ENCODE measurements around the gene PLCG2. TPM values are rescaled to one million over a fixed set of nuclear protein-coding genes. Genes with fewer than 3 reads are reported as not detected.
"Not testable (repeated sequence)": the region's sequence is repeated elsewhere in the genome, so short reads cannot be mapped to it uniquely, and the experiment has no call there.

PLCG2 gene
- 0.28 TPM for polyA plus RNA-seq (2013, experiment 1 of 2; ENCODE audit: insufficient read length)
- 0.14 TPM for polyA plus RNA-seq (2013, experiment 2 of 2; ENCODE audit: insufficient read length)

DNA sequence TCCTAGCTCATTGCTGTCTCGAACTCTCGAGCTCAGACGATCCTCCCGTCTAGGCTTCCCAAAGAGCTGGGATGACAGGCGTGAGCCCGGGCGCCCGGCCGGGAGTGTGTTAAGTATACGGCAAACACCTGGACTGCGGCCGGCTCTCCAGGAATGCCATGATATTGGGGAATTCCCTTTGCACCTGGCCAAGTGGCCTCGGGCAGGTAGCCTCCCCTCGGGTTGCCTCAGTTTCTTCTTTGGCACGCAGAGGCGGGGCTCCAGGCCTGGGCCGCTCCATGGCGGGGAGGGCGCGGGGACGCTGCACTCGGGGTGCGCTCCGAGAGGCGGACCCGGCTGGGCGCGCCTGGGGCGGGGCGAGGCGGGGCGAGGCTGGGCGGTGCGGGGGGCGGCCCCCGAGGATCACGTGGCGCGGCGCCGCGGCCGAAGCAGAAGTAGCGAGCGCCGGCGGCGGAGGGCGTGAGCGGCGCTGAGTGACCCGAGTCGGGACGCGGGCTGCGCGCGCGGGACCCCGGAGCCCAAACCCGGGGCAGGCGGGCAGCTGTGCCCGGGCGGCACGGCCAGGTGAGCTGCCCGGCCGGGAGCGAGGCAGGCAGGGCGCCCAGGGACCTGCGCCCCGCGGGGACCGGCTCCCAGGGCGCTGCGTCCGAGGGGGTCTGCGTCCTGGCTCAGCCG lies at the start of gene PLCG2:
Gene PLCG2, plus strand, starts transcription at position 431 of the 675 bp plus-strand sequence. CDS start 6,699 bp downstream, outside the sequence.
- DNase-seq, result peak; percentile 16

DNA sequence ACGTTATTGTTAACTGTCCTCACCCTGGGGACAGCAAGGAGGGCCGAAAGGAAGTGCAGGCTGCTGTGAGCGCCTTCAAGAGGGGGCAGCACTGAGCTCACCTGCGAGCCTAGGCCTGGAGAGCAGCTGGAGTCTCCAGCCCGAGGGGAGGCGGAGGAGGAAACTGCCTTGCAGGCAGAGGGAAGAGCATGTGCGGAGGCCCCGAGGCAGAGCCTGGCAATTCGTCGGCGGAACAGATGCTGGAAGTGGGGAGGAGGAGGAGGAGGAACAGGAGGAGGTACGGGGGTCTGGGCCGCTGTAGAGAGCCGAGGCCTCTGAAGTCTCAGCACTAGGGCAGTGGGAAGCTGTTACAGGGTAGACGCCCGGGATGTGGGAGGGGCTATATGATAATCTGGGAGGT lies 49.6 kb upstream of the PLCG2 start:
- no peak for DNase-seq

DNA sequence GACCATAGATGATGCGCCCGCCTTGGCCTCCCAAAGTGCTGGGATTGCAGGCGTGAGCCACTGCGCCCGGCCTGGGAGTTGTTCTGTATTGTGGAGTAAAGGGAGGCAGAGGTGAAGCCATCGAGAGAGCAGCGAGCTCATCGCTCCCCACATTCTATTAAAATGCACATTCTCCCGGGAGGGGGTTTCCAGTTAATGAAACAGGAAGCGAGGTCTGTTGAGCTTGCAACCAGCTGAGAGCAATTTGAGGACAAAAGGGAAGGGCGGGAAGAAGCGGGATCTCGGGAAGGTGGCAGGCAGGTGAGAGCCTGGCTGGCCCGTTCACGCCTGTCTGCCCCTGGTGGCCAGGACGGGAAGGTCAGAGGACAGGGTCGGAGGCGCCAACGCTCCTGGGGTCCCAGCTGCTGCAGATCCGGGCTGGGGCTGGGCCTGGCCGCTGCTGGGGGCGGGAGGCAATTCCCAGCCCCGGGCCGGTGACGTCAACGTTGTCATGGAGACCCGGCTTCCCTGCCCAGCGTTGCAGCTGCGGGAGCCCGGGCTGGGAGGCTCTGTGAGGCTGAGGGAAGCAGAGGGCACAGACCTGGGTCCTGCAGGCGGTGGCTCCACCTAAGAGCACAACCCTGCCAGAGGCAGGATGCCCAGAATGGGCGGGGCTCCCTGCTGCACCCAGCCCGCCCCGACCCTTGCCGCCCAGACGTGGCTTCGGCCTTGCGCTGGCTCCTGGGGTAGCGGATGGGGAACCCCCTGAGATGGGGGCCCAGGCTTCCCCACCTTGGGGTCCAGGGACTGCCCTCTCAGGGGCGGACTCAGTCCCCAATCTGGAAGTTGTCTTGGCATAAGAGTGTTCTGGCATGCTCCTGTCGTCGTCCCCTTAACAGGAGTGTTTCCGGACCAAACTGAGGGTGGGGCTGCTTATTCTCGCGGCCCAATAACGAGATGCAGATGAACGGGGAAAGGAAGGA lies 48.7 kb upstream of the PLCG2 start:
- peak; percentile 77 for DNase-seq

DNA sequence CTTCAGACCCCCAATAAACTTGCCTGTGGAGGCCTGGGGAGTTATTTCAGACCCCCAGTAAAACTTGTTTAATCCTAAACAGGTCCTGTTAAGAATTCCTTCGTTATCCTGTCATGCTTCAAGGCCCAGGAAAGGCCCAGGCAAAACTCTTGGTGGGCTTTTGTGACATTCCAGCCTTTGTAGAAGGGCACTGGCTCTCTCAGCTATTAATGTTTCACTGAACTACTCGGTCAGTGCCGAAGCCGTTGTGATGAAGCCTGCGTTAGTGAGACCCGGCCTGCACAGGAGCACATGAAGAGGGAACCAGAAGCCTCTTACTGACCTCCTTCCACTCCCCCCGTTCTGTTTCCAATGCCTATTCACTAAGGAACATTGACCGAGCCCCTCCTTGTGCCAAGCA lies 47.4 kb upstream of the PLCG2 start:
- no peak for DNase-seq

DNA sequence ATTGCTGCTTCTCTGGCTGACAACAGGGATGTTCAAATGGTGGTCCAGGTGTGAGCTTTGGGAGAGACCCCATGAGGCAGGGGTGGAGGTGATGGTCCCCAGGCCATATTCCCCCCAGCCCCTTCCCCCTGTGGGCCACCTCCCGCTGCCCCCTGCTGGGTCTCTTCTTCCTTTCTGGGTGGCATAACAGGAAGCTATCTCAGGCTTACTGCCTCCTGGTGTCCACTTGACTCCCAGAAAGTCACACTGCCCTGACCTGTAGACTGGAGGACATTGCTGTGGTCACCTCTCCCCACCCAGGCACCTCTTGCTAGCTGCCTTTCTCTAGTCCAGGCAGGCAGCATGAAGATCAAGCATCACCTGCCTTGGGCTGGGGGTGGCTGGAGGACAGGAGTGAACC lies 46.4 kb upstream of the PLCG2 start:
- no peak for DNase-seq

DNA sequence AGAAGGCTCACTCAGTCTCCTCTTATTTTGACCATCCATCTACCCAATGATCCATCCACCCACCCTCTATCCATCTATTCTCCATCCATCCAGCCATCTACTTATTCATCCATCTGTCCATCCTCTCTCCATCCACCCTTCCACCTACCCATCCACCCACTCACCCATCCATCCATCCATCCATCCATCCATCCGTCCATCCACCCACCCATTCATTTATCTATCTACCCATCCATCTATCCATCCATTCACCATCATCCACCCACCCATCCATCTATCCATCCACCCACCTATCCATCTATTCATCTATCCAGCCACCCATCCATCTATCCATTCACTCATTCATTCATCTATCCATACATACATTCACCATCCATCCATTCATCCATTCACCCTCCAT lies 45.8 kb upstream of the PLCG2 start:
- no peak for DNase-seq

DNA sequence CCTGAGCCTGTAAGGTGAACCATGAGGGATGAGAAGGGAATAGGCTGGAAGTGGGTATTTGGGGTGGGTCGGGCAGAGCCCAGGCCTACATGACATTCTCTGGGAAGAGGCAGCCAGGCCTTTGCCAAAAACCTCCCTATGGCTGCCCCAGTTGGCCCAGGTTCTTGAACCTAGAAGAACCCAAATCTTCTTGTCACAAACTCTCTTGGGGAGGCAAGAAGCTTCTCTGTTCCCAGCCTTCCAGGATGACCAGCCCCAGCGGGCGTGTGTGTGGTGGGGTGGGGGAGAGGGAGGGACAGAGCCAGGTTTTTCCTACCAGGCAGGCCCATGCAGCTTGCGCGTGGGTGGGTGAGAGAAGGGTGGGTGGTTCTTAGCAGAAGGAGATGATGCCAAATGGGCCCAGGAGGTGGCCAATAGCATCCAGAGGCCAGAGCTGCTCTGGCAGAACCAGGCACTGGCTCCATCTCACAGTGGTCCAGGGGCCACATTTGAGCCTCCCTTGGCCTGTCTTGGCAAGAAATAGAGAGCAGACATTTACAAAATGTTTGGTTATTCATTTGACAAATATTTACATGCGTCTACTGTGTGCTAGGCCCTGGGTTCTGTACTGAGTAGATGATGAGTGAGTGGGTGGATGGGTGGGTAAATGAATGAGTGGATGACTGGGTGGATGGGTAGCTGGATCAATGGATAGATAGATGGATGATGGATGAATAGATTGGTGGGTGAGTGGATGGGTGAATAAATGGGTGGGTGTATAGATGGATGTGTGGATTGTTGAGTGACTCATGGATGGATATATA lies 44.3 kb upstream of the PLCG2 start:
- no peak for DNase-seq

DNA sequence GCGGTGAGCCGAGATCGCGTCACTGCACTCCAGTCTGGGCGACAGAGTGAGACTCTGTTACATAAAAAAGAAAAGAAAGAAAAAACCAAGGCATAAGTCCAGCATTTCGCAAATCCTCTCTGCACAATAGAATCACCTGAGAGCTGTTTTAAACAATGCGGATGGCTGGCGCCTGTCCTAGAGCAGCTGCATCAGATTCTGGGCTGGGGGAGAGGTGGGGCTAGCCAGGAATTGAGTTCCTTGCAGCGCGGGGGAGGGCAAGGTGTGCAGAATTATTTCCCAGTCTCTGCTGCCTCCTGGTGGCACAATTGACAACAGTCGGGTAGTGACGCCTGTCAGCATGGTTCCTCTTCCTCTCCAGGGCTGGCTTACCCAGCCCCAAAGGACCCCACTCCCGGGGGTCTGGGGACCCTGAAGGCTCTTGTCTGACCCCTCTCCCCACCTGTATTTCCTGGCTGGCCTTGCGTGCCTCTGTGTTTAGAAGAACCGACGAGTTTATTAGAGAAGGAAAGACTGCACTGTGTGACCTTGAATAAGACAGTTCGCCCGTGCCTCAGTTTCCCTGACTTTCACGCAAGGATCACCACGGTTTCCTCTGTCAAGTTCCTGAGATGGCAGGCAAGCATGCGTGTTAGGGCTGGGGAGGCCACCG lies 41.1 kb upstream of the PLCG2 start:
- DNase-seq, result peak; percentile 64

DNA sequence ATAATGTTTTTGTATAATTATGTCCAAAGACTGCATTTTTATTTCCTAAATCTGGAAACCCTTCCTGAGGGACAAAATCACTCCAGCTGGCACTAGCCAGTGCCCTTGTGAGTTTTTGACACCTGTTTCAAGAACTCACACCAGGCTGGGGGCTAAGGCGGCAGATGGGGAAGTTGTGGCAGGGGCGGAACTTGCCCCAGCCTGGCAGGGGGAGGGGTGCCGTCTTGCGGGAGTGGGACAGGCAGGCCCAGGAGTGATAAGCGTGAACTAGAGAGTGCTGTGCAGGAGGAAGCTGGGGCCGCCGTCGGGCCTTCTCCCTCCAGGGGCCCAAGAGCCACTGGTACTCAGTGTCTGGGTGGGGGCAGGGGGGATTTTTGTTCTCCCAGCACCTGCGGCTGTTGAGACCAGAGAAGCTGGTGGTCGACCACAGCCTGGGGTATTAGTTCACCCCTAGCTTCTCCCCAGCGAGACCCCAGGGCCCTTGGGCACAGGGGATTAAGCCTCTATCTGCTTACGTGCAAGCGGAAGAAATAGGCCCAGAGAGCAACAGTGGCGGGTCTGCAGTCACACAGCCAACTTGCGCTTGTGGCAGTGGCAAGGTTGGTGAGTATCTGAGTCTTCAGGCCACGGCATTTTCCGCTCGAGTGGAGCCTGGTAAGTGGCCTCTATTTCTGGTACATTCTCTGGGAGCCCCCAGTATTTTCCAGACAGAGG lies 40.2 kb upstream of the PLCG2 start:
- no peak for DNase-seq

DNA sequence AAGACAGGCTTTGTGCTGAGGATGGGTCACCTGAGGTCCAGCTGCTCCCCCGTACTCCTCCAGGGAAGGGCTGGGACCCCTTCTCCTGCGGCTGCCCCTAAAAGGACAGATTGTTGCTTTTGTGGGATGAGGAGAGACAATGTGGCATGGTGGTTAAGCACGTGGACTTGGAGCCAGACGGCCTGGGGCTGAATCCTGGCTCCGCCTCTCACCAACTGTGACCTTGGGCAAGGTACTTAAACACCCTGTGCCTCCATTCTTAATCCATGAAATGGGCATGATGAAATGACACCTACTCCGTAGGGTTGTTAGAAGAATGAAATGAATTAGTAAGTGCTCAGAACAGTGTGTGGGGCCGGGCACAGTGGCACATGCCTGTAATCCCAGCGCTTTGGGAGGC lies 39.6 kb upstream of the PLCG2 start:
- no peak for DNase-seq

DNA sequence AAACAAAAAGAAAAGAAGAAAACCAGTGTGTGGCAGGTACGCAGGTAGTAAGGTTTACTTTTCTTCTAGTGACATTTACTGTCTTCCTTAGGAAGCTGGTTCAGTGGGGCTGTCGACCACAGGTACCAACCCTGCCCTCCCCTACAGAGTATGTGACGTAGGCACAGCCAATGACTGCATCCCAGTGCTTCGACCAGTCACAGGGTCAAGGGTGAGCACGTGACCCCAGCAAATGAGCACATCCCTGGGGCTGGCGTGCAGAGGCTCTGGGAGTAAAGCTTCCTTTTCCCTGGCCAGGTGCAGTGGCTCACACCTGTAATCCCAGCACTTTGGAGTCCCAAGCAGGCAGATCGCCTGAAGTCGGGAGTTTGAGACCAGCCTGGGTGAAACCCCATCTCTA lies 38.9 kb upstream of the PLCG2 start:
- no peak for DNase-seq

DNA sequence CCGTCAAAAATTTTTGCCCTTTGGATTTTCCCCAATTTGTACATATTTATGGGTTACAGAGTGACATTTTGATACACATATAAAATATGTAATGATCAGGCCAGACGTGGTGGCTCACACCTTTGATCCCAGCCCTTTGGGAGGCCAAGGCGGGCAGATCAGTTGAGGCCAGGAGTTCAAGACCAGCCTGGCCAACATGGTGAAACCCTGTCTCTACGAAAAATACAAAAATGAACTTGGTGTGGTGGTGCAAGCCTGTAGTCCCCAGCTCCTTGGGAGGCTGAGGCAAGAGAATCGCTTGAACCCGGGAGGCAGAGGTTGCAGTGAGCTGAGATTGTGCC lies 37.7 kb upstream of the PLCG2 start:
- not testable (repeated sequence) for DNase-seq

DNA sequence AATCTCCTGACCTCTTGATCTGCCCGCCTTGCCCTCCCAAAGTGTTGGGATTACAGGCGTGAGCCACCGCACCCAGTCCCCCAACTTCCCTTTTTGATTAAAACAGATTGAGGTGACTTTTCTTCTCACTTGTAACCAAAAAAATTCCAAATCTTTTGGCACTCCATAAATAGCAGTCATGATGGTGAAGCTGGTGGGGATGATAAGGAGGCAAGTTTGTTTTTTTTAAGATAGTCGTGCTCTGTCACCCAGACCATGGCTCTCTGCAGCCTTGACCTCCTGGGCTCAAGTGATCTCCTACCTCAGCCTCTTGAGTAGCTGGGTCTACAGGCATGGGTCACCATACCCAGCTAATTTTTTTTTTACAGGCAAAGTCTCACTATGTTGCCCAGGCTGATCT lies 34.7 kb upstream of the PLCG2 start:
- DNase-seq, result no peak

DNA sequence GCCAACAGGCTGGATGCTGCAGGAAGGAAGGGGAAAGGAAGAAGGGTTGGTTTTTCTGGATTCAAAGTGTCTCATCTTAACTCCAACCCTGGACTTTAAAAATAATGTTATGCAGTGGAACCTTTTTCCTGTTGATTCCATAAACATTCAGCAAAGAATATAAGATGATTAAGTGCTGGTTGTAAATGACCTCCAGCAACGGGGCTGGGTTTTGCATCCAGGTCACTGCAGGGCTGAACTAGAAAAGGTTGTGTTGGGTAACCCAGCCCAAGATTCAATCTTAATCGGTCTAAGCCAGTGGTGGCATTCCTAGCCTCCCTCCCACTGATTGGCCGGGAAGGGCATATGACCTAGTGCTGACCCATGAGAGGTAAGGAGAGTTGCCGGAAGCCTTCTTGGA lies 34.2 kb upstream of the PLCG2 start:
- DNase-seq, result no peak

DNA sequence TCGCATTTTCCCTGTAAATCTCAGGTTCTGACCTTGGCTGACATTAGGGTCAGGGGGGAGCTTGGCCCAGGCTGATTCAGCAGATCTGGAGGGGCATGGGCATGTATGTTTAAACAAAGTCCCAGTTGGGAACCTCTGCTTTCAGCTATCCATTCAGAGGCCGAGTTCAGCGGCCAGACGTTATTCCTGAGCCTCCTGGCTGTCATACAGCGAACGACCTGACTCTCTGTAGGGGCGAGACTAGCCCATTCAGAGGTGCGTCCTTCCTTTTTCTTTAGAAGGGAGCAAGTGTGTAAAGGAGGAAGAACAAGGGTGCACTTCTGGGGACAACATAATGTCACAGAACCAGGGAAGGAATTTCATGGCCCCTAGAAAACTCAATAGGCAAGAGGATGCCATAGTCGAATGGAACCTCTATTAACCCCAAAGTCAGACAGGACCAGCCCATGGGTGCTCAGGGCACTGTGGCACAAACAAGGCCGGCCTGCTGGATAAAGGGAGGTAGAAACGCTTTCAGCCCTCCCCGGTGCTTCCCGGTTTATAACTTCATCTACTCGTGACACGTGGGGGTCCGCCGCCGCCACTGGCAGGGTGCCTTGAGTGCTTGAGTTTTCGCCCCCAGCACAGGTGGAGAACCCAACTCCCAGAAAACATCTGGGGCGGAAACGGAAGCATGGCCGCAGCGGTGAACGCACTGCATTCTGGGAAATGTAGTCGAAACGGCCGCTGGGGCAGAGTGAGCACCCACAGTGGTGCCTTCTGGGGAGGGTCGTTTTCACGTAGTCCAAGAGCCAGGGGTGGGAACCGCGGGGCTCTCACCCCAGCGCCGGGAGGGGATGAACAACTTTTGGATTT lies 33.2 kb upstream of the PLCG2 start:
- peak; percentile 61 for DNase-seq

DNA sequence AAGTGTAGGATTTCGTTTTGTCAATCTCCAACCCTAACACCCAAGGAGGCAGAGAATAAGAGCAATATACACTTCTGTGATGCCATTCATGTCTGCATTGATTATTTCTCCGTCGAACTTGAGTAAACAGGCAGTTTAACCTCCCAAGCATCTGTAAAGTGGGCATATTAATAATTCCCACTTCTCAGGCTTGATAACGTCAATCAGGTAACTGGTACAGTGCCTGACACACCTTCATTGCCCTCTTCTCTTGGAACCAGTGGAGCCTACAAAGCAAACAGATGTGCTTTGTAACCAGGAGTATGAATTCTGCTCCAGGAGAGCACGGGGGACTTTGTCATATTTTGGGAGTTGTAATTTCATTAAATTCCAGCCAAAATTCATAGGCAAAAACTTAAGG lies 32.5 kb upstream of the PLCG2 start:
- no peak for DNase-seq

DNA sequence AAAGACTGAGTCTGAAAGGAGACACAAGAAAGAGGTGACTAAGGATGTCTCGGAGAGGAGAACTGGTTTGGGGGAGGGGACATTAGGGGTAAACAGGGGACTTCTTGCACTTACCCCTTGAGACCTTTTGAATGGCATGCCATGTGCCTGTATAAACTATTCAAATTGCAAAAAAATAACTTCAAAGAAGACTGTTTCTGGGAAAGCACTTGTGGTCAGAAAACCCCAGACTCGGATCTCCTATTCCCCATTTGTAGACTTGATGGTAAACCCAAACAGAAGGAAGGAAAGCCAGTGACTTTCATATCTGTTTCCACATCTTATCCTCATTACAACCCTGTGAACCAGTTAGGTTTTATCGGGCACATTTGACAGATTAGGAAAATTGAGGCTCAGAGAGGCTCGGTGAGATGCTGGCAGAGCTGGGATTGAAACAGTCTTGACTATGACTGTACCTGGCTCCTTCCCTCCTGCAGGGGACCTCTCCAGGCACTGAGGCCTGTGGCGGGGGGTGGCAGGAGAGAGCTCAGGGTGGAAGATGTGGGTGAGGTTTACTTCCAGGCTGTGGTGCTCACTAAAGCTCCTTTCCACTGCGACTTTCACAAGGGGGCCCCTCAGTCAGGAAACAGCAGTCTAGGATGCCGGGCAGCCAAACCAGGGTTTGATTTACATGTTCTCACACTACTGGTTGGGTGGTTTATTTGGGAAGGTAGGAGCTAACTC lies 30.5 kb upstream of the PLCG2 start:
- no peak for DNase-seq

DNA sequence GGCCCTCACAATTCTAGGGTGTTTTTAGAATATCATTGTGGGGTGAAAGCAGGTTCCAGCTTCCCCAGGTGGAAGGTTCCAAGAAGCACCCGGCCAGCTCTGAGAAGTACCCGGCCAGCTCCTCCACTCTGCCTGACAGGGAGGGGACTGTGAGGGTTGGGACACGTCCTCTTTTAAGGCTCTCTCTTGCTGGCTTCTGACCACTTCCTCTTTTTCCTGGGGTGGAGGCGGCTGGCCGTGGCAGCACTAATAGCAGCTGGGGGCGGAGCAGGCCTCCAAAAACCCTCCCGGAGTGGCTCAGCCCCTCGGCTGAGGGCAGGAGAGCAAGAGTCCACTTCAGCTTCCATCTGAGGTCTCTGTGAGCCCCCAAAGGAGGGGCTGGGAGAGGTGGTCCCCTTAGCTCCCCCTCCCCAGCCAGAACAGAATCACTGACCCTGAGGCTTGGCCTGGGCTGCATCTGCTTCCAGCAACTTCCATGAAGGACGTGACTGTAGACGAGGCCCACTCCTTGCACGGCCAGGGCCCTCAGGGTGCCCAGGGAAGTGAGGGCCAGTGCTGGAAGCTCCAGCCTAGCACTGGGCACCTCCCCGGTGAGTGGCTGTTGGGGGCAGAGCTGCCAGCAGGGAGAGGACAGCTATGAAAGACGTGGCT lies 26.7 kb upstream of the PLCG2 start:
- DNase-seq, result peak; percentile 30

DNA sequence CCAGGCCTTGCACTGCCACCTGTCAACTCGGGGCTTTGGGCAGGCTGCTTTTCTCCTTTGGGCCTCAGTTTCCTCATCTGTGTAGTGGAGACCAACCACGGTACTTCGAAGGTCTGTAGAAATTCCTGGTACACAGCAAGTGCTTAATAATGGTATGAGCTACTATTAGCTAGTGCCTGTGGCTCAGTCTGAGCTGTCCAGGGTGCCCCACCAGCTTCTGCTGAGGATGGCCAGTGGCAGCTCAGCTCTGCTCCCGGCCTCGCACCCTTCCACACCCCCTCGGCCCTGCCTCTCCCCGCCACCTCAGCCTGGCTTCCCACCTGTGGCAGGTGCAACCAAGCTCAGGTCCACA lies 26.2 kb upstream of the PLCG2 start:
- DNase-seq, result no peak

DNA sequence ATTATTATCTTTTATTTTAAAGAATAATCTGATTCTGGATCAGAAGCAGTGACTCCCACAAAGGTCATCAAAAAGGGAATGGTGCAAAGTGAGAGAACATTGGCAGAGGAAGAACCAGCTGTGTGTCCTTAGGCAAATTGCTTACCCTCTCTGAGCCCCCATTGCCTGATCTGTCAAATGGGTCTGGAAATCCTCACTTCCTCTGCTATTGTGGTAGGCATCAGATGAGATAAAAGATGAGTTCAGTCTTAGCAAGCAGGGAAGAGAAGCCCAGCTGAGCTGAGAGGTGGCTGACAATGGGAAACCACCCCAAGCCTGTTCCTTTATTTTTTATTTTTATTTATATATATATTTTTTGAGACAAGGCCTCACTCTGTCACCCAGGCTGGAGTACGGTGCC lies 24.2 kb upstream of the PLCG2 start:
- no peak for DNase-seq

Measured in fibroblast of skin of back (primary cell).